HEK293 (cell line): Measurements from ENCODE around the gene FSTL4.
A peak's percentile ranks its signal among the peaks of the same experiment; 100 is the strongest.

Experiments used
- GLIS1 ChIP-seq: fragments of 450-650 bp; formaldehyde crosslinking; IDR thresholded peaks from 2 replicates; pipeline ENCODE4 v1.5.1; 2016; ENCODE audit warnings: missing biosample characterization, missing genetic modification characterization
- HOXC10 ChIP-seq: sonication (generic); formaldehyde crosslinking; IDR thresholded peaks from 2 replicates; pipeline ENCODE4 v1.8.1; 2023; ENCODE audit warnings: mild to moderate bottlenecking, missing genetic modification reagents
- ZNF10 ChIP-seq: fragments of 450-650 bp; formaldehyde crosslinking; IDR thresholded peaks from 2 replicates; pipeline ENCODE4 v1.5.1; 2017; ENCODE audit warnings: missing biosample characterization, missing genetic modification characterization
- ZNF155 ChIP-seq: fragments of 450-650 bp; formaldehyde crosslinking; IDR thresholded peaks from 2 replicates; pipeline ENCODE4 v1.5.1; 2016; ENCODE audit warnings: missing biosample characterization, missing genetic modification characterization
- ZNF211 ChIP-seq: fragments of 450-650 bp; formaldehyde crosslinking; IDR thresholded peaks from 2 replicates; pipeline ENCODE4 v1.5.1; 2016; ENCODE audit warnings: low read depth, missing biosample characterization, missing genetic modification characterization
- ZNF335 ChIP-seq: fragments of 450-650 bp; formaldehyde crosslinking; conservative IDR thresholded peaks from 2 replicates; pipeline ENCODE4 v1.5.1; 2016; ENCODE audit warnings: missing biosample characterization, missing genetic modification characterization
- ZNF341 ChIP-seq: fragments of 450-650 bp; formaldehyde crosslinking; IDR thresholded peaks from 2 replicates; pipeline ENCODE4; 2016; ENCODE audit warnings: low read depth, missing biosample characterization, missing genetic modification characterization
- ZNF416 ChIP-seq: fragments of 450-650 bp; formaldehyde crosslinking; IDR thresholded peaks from 2 replicates; pipeline ENCODE4 v1.5.1; 2016; ENCODE audit warnings: missing biosample characterization, missing genetic modification characterization
- ZNF433 ChIP-seq: fragments of 450-650 bp; formaldehyde crosslinking; IDR thresholded peaks from 2 replicates; pipeline ENCODE4 v1.5.1; 2016; ENCODE audit warnings: missing biosample characterization, missing genetic modification characterization, low read depth
- ZNF549 ChIP-seq: fragments of 450-650 bp; IDR thresholded peaks from 2 replicates; pipeline ENCODE4 v1.5.1; 2018; ENCODE audit warnings: missing biosample characterization, missing genetic modification characterization, mild to moderate bottlenecking, inconsistent platforms, moderate library complexity
- ZNF555 ChIP-seq: fragments of 450-650 bp; formaldehyde crosslinking; conservative IDR thresholded peaks from 2 replicates; pipeline ENCODE4 v1.5.1; 2017; ENCODE audit warnings: missing biosample characterization, mild to moderate bottlenecking, missing genetic modification characterization, inconsistent platforms
- ZNF560 ChIP-seq: fragments of 450-650 bp; formaldehyde crosslinking; IDR thresholded peaks from 2 replicates; pipeline ENCODE4 v1.5.1; 2017; ENCODE audit warnings: missing biosample characterization, missing genetic modification characterization, borderline replicate concordance
- ZNF571 ChIP-seq: fragments of 450-650 bp; formaldehyde crosslinking; IDR thresholded peaks from 2 replicates; pipeline ENCODE4 v1.5.0; 2017; ENCODE audit warnings: missing biosample characterization, missing genetic modification characterization
- ZNF596 ChIP-seq: fragments of 450-650 bp; IDR thresholded peaks from 2 replicates; pipeline ENCODE4 v1.5.0; 2018; ENCODE audit warnings: missing biosample characterization, mild to moderate bottlenecking, missing genetic modification characterization, moderate library complexity
- ZNF600 ChIP-seq: fragments of 450-650 bp; formaldehyde crosslinking; IDR thresholded peaks from 2 replicates; pipeline ENCODE4 v1.5.1; 2016; ENCODE audit warnings: missing biosample characterization, missing genetic modification characterization
- ZNF660 ChIP-seq: fragments of 450-650 bp; IDR thresholded peaks from 2 replicates; pipeline ENCODE4 v1.5.1; 2018; ENCODE audit warnings: missing biosample characterization, mild to moderate bottlenecking, missing genetic modification characterization
- ZSCAN30 ChIP-seq: fragments of 450-650 bp; IDR thresholded peaks from 2 replicates; pipeline ENCODE4 v1.5.1; 2018; ENCODE audit warnings: missing biosample characterization, mild to moderate bottlenecking, missing genetic modification characterization, moderate library complexity
- TF ChIP-seq, protein P1 (sequence below): fragments of 450-650 bp; formaldehyde crosslinking; IDR thresholded peaks from 2 replicates; pipeline ENCODE4 v1.5.1; 2016; ENCODE audit warnings: missing biosample characterization, missing genetic modification characterization
- TF ChIP-seq, protein P2 (sequence below): fragments of 450-650 bp; formaldehyde crosslinking; IDR thresholded peaks from 2 replicates; pipeline ENCODE4 v1.5.1; 2016; ENCODE audit warnings: missing biosample characterization, missing genetic modification characterization
- TF ChIP-seq, protein P3 (sequence below): fragments of 450-650 bp; formaldehyde crosslinking; IDR thresholded peaks from 2 replicates; pipeline ENCODE4 v1.5.1; 2016; ENCODE audit warnings: missing biosample characterization, missing genetic modification characterization, borderline replicate concordance
- TF ChIP-seq, protein P4 (sequence below): fragments of 450-650 bp; formaldehyde crosslinking; conservative IDR thresholded peaks from 2 replicates; pipeline ENCODE4 v1.5.1; 2016; ENCODE audit warnings: low read depth, missing biosample characterization, missing genetic modification characterization
- TF ChIP-seq, protein P5 (sequence below): fragments of 450-650 bp; formaldehyde crosslinking; IDR thresholded peaks from 2 replicates; pipeline ENCODE4 v1.5.1; 2016; ENCODE audit warnings: missing biosample characterization, missing genetic modification characterization
- TF ChIP-seq, protein P6 (sequence below): fragments of 450-650 bp; IDR thresholded peaks from 2 replicates; pipeline ENCODE4 v1.5.1; 2018; ENCODE audit warnings: missing biosample characterization, mild to moderate bottlenecking, missing genetic modification characterization

FSTL4 gene

DNA sequence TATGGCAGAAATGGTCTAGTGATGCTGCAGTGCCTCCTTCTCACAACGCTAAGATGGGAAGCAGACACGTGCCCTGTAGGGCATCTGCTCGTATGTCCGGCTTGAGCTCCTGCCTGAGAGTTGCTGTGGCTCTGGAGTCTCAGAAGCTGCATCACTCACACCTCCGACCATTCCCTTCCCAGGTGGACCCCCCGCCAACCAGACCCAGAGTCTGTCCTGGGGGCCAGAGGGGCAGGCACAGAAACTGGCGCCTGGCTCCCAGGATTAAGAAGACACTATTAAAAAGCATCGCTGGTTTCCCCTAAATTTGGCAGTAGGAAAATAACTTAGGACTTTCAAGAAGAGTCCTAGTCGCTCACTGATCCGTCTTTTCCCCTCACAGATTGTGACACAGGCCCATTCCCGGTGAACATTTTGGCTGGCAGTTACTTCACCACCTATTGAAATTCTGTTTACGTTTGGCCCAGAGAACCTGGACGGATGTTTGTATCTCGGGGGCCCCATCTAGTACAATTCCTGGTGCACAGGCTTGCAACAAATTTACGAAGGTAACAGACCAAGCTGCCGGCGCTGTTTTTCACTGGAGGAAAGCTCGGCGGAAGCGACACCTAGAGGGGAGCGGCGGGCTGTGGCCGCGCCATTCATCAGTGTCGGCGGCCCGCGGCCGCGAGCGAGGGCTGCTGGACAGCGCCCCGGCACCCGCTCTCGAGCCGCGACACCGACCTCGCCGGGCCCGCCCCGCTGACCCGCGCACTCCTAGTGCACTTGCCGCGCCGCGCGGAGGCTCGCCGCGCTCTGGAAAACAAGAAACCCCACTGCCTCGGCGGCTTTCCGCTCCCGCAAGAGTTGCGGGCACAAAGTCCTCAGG lies 1.6 kb downstream of the FSTL4 start (continued):
- TF ChIP-seq, protein P1, sequence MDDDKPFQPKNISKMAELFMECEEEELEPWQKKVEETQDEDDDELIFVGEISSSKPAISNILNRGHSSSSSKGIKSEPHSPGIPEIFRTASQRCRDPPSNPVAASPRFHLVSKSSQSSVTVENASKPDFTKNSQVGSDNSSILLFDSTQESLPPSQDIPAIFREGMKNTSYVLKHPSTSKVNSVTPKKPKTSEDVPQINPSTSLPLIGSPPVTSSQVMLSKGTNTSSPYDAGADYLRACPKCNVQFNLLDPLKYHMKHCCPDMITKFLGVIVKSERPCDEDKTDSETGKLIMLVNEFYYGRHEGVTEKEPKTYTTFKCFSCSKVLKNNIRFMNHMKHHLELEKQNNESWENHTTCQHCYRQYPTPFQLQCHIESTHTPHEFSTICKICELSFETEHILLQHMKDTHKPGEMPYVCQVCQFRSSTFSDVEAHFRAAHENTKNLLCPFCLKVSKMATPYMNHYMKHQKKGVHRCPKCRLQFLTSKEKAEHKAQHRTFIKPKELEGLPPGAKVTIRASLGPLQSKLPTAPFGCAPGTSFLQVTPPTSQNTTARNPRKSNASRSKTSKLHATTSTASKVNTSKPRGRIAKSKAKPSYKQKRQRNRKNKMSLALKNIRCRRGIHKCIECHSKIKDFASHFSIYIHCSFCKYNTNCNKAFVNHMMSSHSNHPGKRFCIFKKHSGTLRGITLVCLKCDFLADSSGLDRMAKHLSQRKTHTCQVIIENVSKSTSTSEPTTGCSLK = no peak
- TF ChIP-seq ZNF211 (tag by site-specific recombination) (no peak), ZNF600 (tag by site-specific recombination) (no peak), ZSCAN30 (tag by site-specific recombination) (peak; percentile 98), ZNF560 (no peak), ZNF416 (tag by site-specific recombination) (no peak), ZNF660 (tag by site-specific recombination) (0 out of 2 replicates have a peak, but pooled peaks have one; percentile 54), ZNF596 (peak; percentile 69; the same call in 1 of the 2 replicates), GLIS1 (peak; percentile 18; the same call in 1 of the 2 replicates), ZNF155 (tag by site-specific recombination) (no peak), HOXC10 (CRISPR knock-in tag) (no peak), ZNF335 (peak; percentile 68), ZNF555 (tag by site-specific recombination) (no peak), ZNF549 (no peak), ZNF10 (tag by site-specific recombination) (peak; percentile 53; the same call in 1 of the 2 replicates), ZNF571 (tag by site-specific recombination) (no peak), ZNF433 (tag by site-specific recombination) (no peak), ZNF341 (tag by site-specific recombination) (no peak)
- TF ChIP-seq, protein P2, sequence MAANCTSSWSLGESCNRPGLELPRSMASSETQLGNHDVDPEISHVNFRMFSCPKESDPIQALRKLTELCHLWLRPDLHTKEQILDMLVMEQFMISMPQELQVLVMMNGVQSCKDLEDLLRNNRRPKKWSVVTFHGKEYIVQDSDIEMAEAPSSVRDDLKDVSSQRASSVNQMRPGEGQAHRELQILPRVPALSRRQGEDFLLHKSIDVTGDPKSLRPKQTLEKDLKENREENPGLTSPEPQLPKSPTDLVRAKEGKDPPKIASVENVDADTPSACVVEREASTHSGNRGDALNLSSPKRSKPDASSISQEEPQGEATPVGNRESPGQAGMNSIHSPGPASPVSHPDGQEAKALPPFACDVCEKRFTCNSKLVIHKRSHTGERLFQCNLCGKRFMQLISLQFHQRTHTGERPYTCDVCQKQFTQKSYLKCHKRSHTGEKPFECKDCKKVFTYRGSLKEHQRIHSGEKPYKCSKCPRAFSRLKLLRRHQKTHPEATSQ (tag by site-specific recombination) = no peak
- TF ChIP-seq, protein P3, sequence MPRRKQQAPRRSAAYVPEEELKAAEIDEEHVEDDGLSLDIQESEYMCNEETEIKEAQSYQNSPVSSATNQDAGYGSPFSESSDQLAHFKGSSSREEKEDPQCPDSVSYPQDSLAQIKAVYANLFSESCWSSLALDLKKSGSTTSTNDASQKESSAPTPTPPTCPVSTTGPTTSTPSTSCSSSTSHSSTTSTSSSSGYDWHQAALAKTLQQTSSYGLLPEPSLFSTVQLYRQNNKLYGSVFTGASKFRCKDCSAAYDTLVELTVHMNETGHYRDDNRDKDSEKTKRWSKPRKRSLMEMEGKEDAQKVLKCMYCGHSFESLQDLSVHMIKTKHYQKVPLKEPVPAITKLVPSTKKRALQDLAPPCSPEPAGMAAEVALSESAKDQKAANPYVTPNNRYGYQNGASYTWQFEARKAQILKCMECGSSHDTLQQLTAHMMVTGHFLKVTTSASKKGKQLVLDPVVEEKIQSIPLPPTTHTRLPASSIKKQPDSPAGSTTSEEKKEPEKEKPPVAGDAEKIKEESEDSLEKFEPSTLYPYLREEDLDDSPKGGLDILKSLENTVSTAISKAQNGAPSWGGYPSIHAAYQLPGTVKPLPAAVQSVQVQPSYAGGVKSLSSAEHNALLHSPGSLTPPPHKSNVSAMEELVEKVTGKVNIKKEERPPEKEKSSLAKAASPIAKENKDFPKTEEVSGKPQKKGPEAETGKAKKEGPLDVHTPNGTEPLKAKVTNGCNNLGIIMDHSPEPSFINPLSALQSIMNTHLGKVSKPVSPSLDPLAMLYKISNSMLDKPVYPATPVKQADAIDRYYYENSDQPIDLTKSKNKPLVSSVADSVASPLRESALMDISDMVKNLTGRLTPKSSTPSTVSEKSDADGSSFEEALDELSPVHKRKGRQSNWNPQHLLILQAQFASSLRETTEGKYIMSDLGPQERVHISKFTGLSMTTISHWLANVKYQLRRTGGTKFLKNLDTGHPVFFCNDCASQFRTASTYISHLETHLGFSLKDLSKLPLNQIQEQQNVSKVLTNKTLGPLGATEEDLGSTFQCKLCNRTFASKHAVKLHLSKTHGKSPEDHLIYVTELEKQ (tag by site-specific recombination) = no peak
- TF ChIP-seq, protein P4, sequence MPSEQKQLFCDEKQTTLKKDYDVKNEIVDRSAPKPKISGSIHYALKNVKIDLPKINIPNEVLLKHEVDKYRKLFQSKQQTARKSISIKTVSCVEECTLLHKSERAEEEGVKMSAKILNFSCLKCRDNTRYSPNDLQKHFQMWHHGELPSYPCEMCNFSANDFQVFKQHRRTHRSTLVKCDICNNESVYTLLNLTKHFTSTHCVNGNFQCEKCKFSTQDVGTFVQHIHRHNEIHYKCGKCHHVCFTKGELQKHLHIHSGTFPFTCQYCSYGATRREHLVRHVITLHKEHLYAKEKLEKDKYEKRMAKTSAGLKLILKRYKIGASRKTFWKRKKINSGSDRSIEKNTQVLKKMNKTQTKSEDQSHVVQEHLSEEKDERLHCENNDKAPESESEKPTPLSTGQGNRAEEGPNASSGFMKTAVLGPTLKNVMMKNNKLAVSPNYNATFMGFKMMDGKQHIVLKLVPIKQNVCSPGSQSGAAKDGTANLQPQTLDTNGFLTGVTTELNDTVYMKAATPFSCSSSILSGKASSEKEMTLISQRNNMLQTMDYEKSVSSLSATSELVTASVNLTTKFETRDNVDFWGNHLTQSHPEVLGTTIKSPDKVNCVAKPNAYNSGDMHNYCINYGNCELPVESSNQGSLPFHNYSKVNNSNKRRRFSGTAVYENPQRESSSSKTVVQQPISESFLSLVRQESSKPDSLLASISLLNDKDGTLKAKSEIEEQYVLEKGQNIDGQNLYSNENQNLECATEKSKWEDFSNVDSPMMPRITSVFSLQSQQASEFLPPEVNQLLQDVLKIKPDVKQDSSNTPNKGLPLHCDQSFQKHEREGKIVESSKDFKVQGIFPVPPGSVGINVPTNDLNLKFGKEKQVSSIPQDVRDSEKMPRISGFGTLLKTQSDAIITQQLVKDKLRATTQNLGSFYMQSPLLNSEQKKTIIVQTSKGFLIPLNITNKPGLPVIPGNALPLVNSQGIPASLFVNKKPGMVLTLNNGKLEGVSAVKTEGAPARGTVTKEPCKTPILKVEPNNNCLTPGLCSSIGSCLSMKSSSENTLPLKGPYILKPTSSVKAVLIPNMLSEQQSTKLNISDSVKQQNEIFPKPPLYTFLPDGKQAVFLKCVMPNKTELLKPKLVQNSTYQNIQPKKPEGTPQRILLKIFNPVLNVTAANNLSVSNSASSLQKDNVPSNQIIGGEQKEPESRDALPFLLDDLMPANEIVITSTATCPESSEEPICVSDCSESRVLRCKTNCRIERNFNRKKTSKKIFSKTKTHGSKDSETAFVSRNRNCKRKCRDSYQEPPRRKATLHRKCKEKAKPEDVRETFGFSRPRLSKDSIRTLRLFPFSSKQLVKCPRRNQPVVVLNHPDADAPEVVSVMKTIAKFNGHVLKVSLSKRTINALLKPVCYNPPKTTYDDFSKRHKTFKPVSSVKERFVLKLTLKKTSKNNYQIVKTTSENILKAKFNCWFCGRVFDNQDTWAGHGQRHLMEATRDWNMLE (tag by site-specific recombination) = no peak
- TF ChIP-seq, protein P5, sequence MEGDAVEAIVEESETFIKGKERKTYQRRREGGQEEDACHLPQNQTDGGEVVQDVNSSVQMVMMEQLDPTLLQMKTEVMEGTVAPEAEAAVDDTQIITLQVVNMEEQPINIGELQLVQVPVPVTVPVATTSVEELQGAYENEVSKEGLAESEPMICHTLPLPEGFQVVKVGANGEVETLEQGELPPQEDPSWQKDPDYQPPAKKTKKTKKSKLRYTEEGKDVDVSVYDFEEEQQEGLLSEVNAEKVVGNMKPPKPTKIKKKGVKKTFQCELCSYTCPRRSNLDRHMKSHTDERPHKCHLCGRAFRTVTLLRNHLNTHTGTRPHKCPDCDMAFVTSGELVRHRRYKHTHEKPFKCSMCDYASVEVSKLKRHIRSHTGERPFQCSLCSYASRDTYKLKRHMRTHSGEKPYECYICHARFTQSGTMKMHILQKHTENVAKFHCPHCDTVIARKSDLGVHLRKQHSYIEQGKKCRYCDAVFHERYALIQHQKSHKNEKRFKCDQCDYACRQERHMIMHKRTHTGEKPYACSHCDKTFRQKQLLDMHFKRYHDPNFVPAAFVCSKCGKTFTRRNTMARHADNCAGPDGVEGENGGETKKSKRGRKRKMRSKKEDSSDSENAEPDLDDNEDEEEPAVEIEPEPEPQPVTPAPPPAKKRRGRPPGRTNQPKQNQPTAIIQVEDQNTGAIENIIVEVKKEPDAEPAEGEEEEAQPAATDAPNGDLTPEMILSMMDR (tag by site-specific recombination) = peak; percentile 55
- TF ChIP-seq, protein P6, sequence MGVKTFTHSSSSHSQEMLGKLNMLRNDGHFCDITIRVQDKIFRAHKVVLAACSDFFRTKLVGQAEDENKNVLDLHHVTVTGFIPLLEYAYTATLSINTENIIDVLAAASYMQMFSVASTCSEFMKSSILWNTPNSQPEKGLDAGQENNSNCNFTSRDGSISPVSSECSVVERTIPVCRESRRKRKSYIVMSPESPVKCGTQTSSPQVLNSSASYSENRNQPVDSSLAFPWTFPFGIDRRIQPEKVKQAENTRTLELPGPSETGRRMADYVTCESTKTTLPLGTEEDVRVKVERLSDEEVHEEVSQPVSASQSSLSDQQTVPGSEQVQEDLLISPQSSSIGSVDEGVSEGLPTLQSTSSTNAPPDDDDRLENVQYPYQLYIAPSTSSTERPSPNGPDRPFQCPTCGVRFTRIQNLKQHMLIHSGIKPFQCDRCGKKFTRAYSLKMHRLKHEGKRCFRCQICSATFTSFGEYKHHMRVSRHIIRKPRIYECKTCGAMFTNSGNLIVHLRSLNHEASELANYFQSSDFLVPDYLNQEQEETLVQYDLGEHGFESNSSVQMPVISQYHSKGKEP (tag by site-specific recombination) = 0 out of 2 replicates have a peak, but pooled peaks have one; percentile 42
